K562 (cell line): Measurements from ENCODE around the gene SIGLEC5. TPM values are rescaled to one million over a fixed set of nuclear protein-coding genes. Genes with fewer than 3 reads are reported as not detected.
A peak's percentile ranks its signal among the peaks of the same experiment; 100 is the strongest.

ENCODE experiments used
- FOXA3 ChIP-seq, 2 experiments: fragments of 450-650 bp in 1 of 2; sonication (generic) in 1 of 2; formaldehyde crosslinking; IDR thresholded peaks in 1 of 2; conservative IDR thresholded peaks in 1 of 2; 2 replicates each; pipeline versions ENCODE4 v1.4.0 to v1.8.0; 2020 to 2022; ENCODE audit warnings: mild to moderate bottlenecking in 2 of 2, missing genetic modification reagents in 1 of 2
- GABPA ChIP-seq: fragments of 200-800 bp; sonication (Bioruptor generic); conservative IDR thresholded peaks from 2 replicates; pipeline ENCODE4 v1.6.1; 2016; ENCODE audit warnings: low read depth, missing genetic modification characterization, missing compliant biosample characterization
- GABPB2 ChIP-seq: fragments of 250-450 bp; sonication (Bioruptor Pico); conservative IDR thresholded peaks from 2 replicates; pipeline ENCODE4 v1.5.1; 2021; ENCODE audit warnings: mild to moderate bottlenecking
- JUN ChIP-seq, 2 experiments: sonication (generic) in 1 of 2; formaldehyde crosslinking in 1 of 2; IDR thresholded peaks; 2 replicates each; pipeline versions ENCODE4 v1.6.1 to v1.8.0; 2012 to 2022; ENCODE audit warnings: borderline replicate concordance in 2 of 2, mild to moderate bottlenecking in 2 of 2, improper control_type of control experiment in 1 of 2, low read depth in 1 of 2, low read length in 1 of 2, missing genetic modification reagents in 1 of 2
- MBD2 ChIP-seq: sonication (generic); IDR thresholded peaks from 2 replicates; pipeline ENCODE4 v1.6.1; 2016; ENCODE audit warnings: low read depth, borderline replicate concordance
- PBX2 ChIP-seq, 2 experiments: IDR thresholded peaks in 1 of 2; conservative IDR thresholded peaks in 1 of 2; 2 replicates each; pipeline ENCODE4 v1.6.1; 2016; ENCODE audit warnings: low read depth in 2 of 2, mild to moderate bottlenecking in 1 of 2, missing compliant biosample characterization in 1 of 2, missing genetic modification characterization in 1 of 2, moderate library complexity in 1 of 2
- POLR2AphosphoS5 ChIP-seq: IDR thresholded peaks from 2 replicates; pipeline ENCODE4 v1.6.1; 2011; ENCODE audit warnings: mild to moderate bottlenecking, low read depth, low read length, moderate library complexity; ENCODE audit not compliant: control insufficient read depth, insufficient read depth
- POLR2G ChIP-seq: fragments of 200-400 bp; formaldehyde crosslinking; IDR thresholded peaks from 2 replicates; pipeline ENCODE4 v1.6.1; 2017; ENCODE audit warnings: low read depth, mild to moderate bottlenecking, antibody characterized with exemption, low read length, moderate library complexity
- POLR2H ChIP-seq: IDR thresholded peaks from 2 replicates; pipeline ENCODE4 v1.6.1; 2016; ENCODE audit warnings: missing genetic modification characterization, low read depth, mild to moderate bottlenecking, control low read depth, missing compliant biosample characterization, moderate library complexity
- PYGO2 ChIP-seq: fragments of 450-650 bp; IDR thresholded peaks from 2 replicates; pipeline ENCODE4 v1.6.1; 2016; ENCODE audit warnings: mild to moderate bottlenecking, missing genetic modification characterization, moderate library complexity, missing compliant biosample characterization
- SETDB1 ChIP-seq: IDR thresholded peaks from one replicate; pipeline ENCODE4 v1.6.1; 2012; ENCODE audit warnings: low read length, control low read depth, inconsistent platforms
- SP1 ChIP-seq: sonication (generic); formaldehyde crosslinking; IDR thresholded peaks from 2 replicates; pipeline ENCODE4 v1.8.1; 2022; ENCODE audit warnings: mild to moderate bottlenecking, missing genetic modification reagents
- SRF ChIP-seq, 2 experiments: fragments of 250-450, 450-650 bp in 1 of 2; sonication (Bioruptor Pico) in 1 of 2; sonication (generic) in 1 of 2; formaldehyde crosslinking; IDR thresholded peaks; 2 replicates each; pipeline versions ENCODE4 v1.5.0 to v1.5.1; 2020 to 2022; ENCODE audit warnings: mild to moderate bottlenecking in 1 of 2, missing genetic modification reagents in 1 of 2
- SUPT5H ChIP-seq: fragments of 450-650 bp; IDR thresholded peaks from 2 replicates; pipeline ENCODE4 v1.6.1; 2016
- YBX1 ChIP-seq: fragments of 450-650 bp; IDR thresholded peaks from 2 replicates; pipeline ENCODE4 v1.7.1; 2016; ENCODE audit warnings: mild to moderate bottlenecking
- ZBTB2 ChIP-seq: fragments of 450-650 bp; IDR thresholded peaks from 2 replicates; pipeline ENCODE4 v1.6.1; 2016; ENCODE audit warnings: antibody characterized with exemption
- ZNF3 ChIP-seq: fragments of 250-450 bp; sonication (Bioruptor Pico); IDR thresholded peaks from 2 replicates; pipeline ENCODE4 v1.5.0; 2021; ENCODE audit warnings: mild to moderate bottlenecking, moderate library complexity
- ZNF57 ChIP-seq: fragments of 450-650 bp; formaldehyde crosslinking; IDR thresholded peaks from 2 replicates; pipeline ENCODE4 v1.4.0; 2020; ENCODE audit warnings: mild to moderate bottlenecking, moderate library complexity
- ZNF668 ChIP-seq: fragments of 250-450 bp; sonication (Bioruptor Pico); IDR thresholded peaks from 2 replicates; pipeline ENCODE4 v1.8.0; 2022; ENCODE audit warnings: mild to moderate bottlenecking, inconsistent platforms
- polyA plus RNA-seq, 8 experiments: library from polyadenylated mRNA; depleted of rRNA in 4 of 8; stranded (reverse) in 5 of 8; unstranded in 3 of 8; fragments of >200 nt; fragmentation: Nextera tagmentation in 2 of 8; fragmentation: Illumina TruSeq in 1 of 8; extraction: Ambion mirVana in 2 of 8; extraction: Trizol in 1 of 8; gene quantifications; 2 replicates each; pipeline versions ENCODE4 v1.2.1 to v1.2.3, GENCODE V29; 2011 to 2014; ENCODE audit warnings: inconsistent platforms in 1 of 8, missing spikeins in 1 of 8
- total RNA-seq, 7 experiments: library from RNA; depleted of rRNA in 6 of 7; stranded (reverse); fragments of >200 nt in 6 of 7; fragmentation: Illumina TruSeq in 2 of 7; extraction: Trizol in 2 of 7; gene quantifications; 2 replicates each; pipeline versions ENCODE4 v1.2.1 to v1.2.3, GENCODE V29; 2011 to 2021; ENCODE audit warnings: low replicate concordance in 1 of 7
- TF ChIP-seq, protein P1 (sequence below), 3 experiments: fragments of 200-800 bp in 1 of 3; sonication (Bioruptor generic) in 1 of 3; sonication (generic) in 1 of 3; formaldehyde crosslinking in 1 of 3; IDR thresholded peaks; 2 replicates each; pipeline versions ENCODE4 v1.6.1 to v1.8.0; 2016 to 2022; ENCODE audit warnings: mild to moderate bottlenecking in 2 of 3, missing compliant biosample characterization in 2 of 3, missing genetic modification characterization in 2 of 3, missing genetic modification reagents in 1 of 3
- TF ChIP-seq, protein P2 (sequence below): sonication (generic); formaldehyde crosslinking; IDR thresholded peaks from 2 replicates; pipeline ENCODE4 v1.8.1; 2022; ENCODE audit warnings: missing genetic modification reagents

SIGLEC5 gene
- total and polyA plus RNA-seq, 9 of the 15 experiments (the other 6 are each of a cell fraction or from before 2014, with no cell fraction given): 0.14 TPM; not detected in 8

GRCh38 chr19:51570962-51571575, 59.1 kb downstream of the SIGLEC5 start, which contains the start of gene ZNF175 (continued):
- TF ChIP-seq PBX2 (CRISPR knock-in tag; IDR thresholded peaks at IDR 0.05; ENCODE audit: low read depth) (no peak), PBX2 (tag; conservative IDR thresholded peaks at IDR 0.05; ENCODE audit: low read depth) (no peak; the same call in 1 of the 2 replicates), POLR2G (no peak), SETDB1 (no peak), POLR2AphosphoS5 (peak; percentile 60; the same call in 1 of the 2 replicates), ZBTB2 (peak; percentile 89), GABPB2 (CRISPR knock-in tag) (no peak), SRF (CRISPR knock-in tag; IDR thresholded peaks at IDR 0.05) (no peak), ZNF57 (CRISPR knock-in tag) (no peak), FOXA3 (CRISPR knock-in tag; conservative IDR thresholded peaks at IDR 0.05 in 1 of 2, IDR thresholded peaks at IDR 0.05 in 1 of 2) (no peak), JUN (IDR thresholded peaks at IDR 0.05; ENCODE audit: borderline replicate concordance, low read depth, low read length) (no peak), JUN (CRISPR knock-in tag; IDR thresholded peaks at IDR 0.05; ENCODE audit: borderline replicate concordance) (no peak), SP1 (CRISPR knock-in tag) (peak; percentile 45; the same call in 1 of the 2 replicates), GABPA (peak; percentile 96), YBX1 (no peak), POLR2H (tag) (peak; percentile 77), PYGO2 (tag) (no peak), ZNF668 (CRISPR knock-in tag) (no peak), ZNF3 (CRISPR knock-in tag) (no peak), SUPT5H (peak; percentile 75), MBD2 (peak; percentile 70)
- TF ChIP-seq, protein P1, sequence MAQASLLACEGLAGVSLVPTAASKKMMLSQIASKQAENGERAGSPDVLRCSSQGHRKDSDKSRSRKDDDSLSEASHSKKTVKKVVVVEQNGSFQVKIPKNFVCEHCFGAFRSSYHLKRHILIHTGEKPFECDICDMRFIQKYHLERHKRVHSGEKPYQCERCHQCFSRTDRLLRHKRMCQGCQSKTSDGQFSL (CRISPR knock-in tag; IDR thresholded peaks at IDR 0.05): no peak
- TF ChIP-seq, protein P1 (tag; IDR thresholded peaks at IDR 0.05): no peak
- TF ChIP-seq, protein P2, sequence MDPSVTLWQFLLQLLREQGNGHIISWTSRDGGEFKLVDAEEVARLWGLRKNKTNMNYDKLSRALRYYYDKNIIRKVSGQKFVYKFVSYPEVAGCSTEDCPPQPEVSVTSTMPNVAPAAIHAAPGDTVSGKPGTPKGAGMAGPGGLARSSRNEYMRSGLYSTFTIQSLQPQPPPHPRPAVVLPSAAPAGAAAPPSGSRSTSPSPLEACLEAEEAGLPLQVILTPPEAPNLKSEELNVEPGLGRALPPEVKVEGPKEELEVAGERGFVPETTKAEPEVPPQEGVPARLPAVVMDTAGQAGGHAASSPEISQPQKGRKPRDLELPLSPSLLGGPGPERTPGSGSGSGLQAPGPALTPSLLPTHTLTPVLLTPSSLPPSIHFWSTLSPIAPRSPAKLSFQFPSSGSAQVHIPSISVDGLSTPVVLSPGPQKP (CRISPR knock-in tag): no peak
